Trophoblast cell (in vitro differentiated cells and primary cell): ENCODE data around the gene C17orf113.
"Not testable (repeated sequence)": the region's sequence is repeated elsewhere in the genome, so short reads cannot be mapped to it uniquely, and the experiment has no call there.

Experiments
- DNase-seq, 2 donors: peaks; one replicate each; pipeline ENCODE4 v3.0.0-alpha.2; 2016
- H2AFZ ChIP-seq: 2 replicates; pipeline ENCODE4 v1.6.1; 2013; ENCODE audit warnings: low read length, moderate library complexity, mild to moderate bottlenecking; ENCODE audit not compliant: insufficient read depth, poor library complexity
- H2AK5ac ChIP-seq: 2 replicates; pipeline ENCODE4 v1.6.1; 2013; ENCODE audit warnings: mild to moderate bottlenecking, low read length
- H2BK120ac ChIP-seq: 2 replicates; pipeline ENCODE4 v1.6.1; 2013; ENCODE audit warnings: low read length, mild to moderate bottlenecking, moderate library complexity; ENCODE audit not compliant: insufficient read depth, poor library complexity
- H2BK12ac ChIP-seq: 2 replicates; pipeline ENCODE4 v1.6.1; 2013; ENCODE audit warnings: mild to moderate bottlenecking, low read length, moderate library complexity
- H2BK5ac ChIP-seq: 2 replicates; pipeline ENCODE4 v1.6.1; 2013; ENCODE audit warnings: low read length, low read depth, moderate library complexity, mild to moderate bottlenecking; ENCODE audit not compliant: poor library complexity
- H3K14ac ChIP-seq: 2 replicates; pipeline ENCODE4 v1.6.1; 2013; ENCODE audit warnings: mild to moderate bottlenecking, low read length
- H3K18ac ChIP-seq: 2 replicates; pipeline ENCODE4 v1.6.1; 2013; ENCODE audit warnings: mild to moderate bottlenecking, low read length
- H3K23ac ChIP-seq: 2 replicates; pipeline ENCODE4 v1.6.1; 2013; ENCODE audit warnings: low read length
- H3K27ac ChIP-seq: 2 replicates; pipeline ENCODE4 v1.5.1; 2013; ENCODE audit warnings: low read depth, mild to moderate bottlenecking, inconsistent platforms, low read length, moderate library complexity
- H3K27me3 ChIP-seq: 2 replicates; pipeline ENCODE4 v1.6.1; 2013; ENCODE audit warnings: inconsistent platforms, mild to moderate bottlenecking, low read length, moderate library complexity; ENCODE audit not compliant: insufficient read depth
- H3K36me3 ChIP-seq, 2 experiments: 1 replicate in 1 of 2; 2 replicates in 1 of 2; pipeline ENCODE4 v1.6.1; 2013; ENCODE audit warnings: low read length in 2 of 2, mild to moderate bottlenecking in 2 of 2, moderate library complexity in 1 of 2; ENCODE audit not compliant: insufficient read depth in 2 of 2, control insufficient read depth in 1 of 2
- H3K4ac ChIP-seq: 2 replicates; pipeline ENCODE4 v1.6.1; 2013; ENCODE audit warnings: low read depth, mild to moderate bottlenecking, low read length, moderate library complexity
- H3K4me1 ChIP-seq, 2 experiments: 1 replicate in 1 of 2; 2 replicates in 1 of 2; pipeline ENCODE4 v1.6.1; 2013; ENCODE audit warnings: low read length in 2 of 2, mild to moderate bottlenecking in 2 of 2, moderate library complexity in 1 of 2; ENCODE audit not compliant: insufficient read depth in 2 of 2, control insufficient read depth in 1 of 2
- H3K4me2 ChIP-seq: 2 replicates; pipeline ENCODE4 v1.6.1; 2013; ENCODE audit warnings: inconsistent platforms, mild to moderate bottlenecking, low read length, moderate library complexity
- H3K4me3 ChIP-seq: 2 replicates; pipeline ENCODE4 v1.5.1; 2013; ENCODE audit warnings: mild to moderate bottlenecking, low read depth, low read length, inconsistent platforms
- H3K79me1 ChIP-seq: one replicate; pipeline ENCODE4 v1.6.1; 2013; ENCODE audit warnings: low read length
- H3K79me2 ChIP-seq: 2 replicates; pipeline ENCODE4 v1.6.1; 2013; ENCODE audit warnings: low read length, mild to moderate bottlenecking; ENCODE audit not compliant: control insufficient read depth, insufficient read depth, poor library complexity
- H3K9ac ChIP-seq: 2 replicates; pipeline ENCODE4 v1.6.1; 2013; ENCODE audit warnings: mild to moderate bottlenecking, low read length
- H3K9me3 ChIP-seq: 2 replicates; pipeline ENCODE4 v1.6.1; 2013; ENCODE audit warnings: low read depth, mild to moderate bottlenecking, control low read depth, inconsistent platforms, low read length; ENCODE audit not compliant: insufficient read depth
- H4K12ac ChIP-seq: 2 replicates; pipeline ENCODE4 v1.6.1; 2013; ENCODE audit warnings: low read depth, mild to moderate bottlenecking, low read length, moderate library complexity
- H4K8ac ChIP-seq: 2 replicates; pipeline ENCODE4 v1.6.1; 2013; ENCODE audit warnings: low read depth, mild to moderate bottlenecking, low read length, moderate library complexity
- H4K91ac ChIP-seq: one replicate; pipeline ENCODE4 v1.6.1; 2013; ENCODE audit warnings: low read depth, mild to moderate bottlenecking, low read length, moderate library complexity
- WGBS: extraction: QIAGEN DNeasy Blood & Tissue Kit; methylation state at CpG from one replicate; pipeline ENCODE4 v1.1.7; 2013; ENCODE audit warnings: missing lambda C conversion rate; ENCODE audit not compliant: insufficient read length, insufficient coverage; ENCODE audit errors: extremely low coverage; 5-methylcytosine and 5-hydroxymethylcytosine counted together

The C17orf113 gene

GRCh38 chr17:42016941-42017865 is 33.2 kb downstream of the C17orf113 start, which contains the start of gene DNAJC7:
DNAJC7 (minus strand) TSS chr17:42017439; CDS start chr17:42017416, 23 bp downstream.
- Histone ChIP-seq H3K27me3 (no peaks in the 10 kb centered on the region), H3K18ac (peak within 1 kb of the TSS; percentile 87), H4K8ac (peak within 1 kb of the TSS; percentile 96), H2BK120ac (peak within 1 kb of the TSS; percentile 82), H3K9ac (peak within 1 kb of the TSS; percentile 81), H2AK5ac (peak within 1 kb of the TSS; percentile 71), H2BK5ac (peak within 1 kb of the TSS; percentile 43), H2BK12ac (no peak within 1 kb of the TSS), H3K23ac (no peak within 1 kb of the TSS), H3K14ac (peak within 1 kb of the TSS; percentile 89), H3K4ac (peak within 1 kb of the TSS; percentile 85), H3K79me1 (peaks cover 18% of the 10 kb centered on the region), H2AFZ (peak within 1 kb of the TSS; percentile 81), H4K12ac (peak within 1 kb of the TSS; percentile 97), H3K4me3 (peak within 1 kb of the TSS; percentile 92), H3K27ac (peak within 1 kb of the TSS; percentile 72), H3K36me3 (peaks cover 2 to 7% of the 10 kb centered on the region in 2 experiments), H3K9me3 (no peaks in the 10 kb centered on the region), H3K79me2 (peaks cover 17% of the 10 kb centered on the region), H4K91ac (peak within 1 kb of the TSS; percentile 91), H3K4me2 (peak within 1 kb of the TSS; percentile 82), H3K4me1 (peaks cover 2 to 15% of the 10 kb centered on the region in 2 experiments)
- no CpG with 5 or more reads among the region's 70 CpGs for WGBS
- peak; percentile 86 to 87 for DNase-seq

GRCh38 chr17:42016411-42016831 is 34.0 kb downstream of the C17orf113 start:
- Histone ChIP-seq H3K79me1 (peaks cover 18% of the 10 kb centered on the region), H2AFZ (no peak overlapping the region), H2BK5ac (peak overlapping the region; percentile 10), H3K4me1 (peaks cover 2 to 15% of the 10 kb centered on the region in 2 experiments), H3K23ac (no peak overlapping the region), H3K4ac (peak overlapping the region; percentile 85), H3K4me3 (peak overlapping the region; percentile 92), H3K4me2 (peak overlapping the region; percentile 76), H2AK5ac (peak overlapping the region; percentile 44), H4K12ac (peak overlapping the region; percentile 45), H2BK120ac (peak overlapping the region; percentile 82), H4K91ac (peak overlapping the region; percentile 91), H3K18ac (no peak overlapping the region), H2BK12ac (no peak overlapping the region), H3K36me3 (peaks cover 1% of the 10 kb centered on the region in 2 experiments), H3K27ac (peak overlapping the region; percentile 72), H3K14ac (peak overlapping the region; percentile 53), H3K9ac (peak overlapping the region; percentile 30), H3K9me3 (no peaks in the 10 kb centered on the region), H3K27me3 (no peaks in the 10 kb centered on the region), H3K79me2 (peaks cover 17% of the 10 kb centered on the region), H4K8ac (peak overlapping the region; percentile 96)
- no peak for DNase-seq
- no CpG with 5 or more reads among the region's 12 CpGs for WGBS

- H2BK120ac ChIP-seq, H3K9me3 ChIP-seq, H2BK5ac ChIP-seq, H2BK12ac ChIP-seq, H2AK5ac ChIP-seq, H3K18ac ChIP-seq, H3K4me3 ChIP-seq, DNase-seq, H2AFZ ChIP-seq, H3K27ac ChIP-seq, H4K12ac ChIP-seq, H4K91ac ChIP-seq, H3K4me2 ChIP-seq, H4K8ac ChIP-seq, H3K9ac ChIP-seq, H3K14ac ChIP-seq, H3K23ac ChIP-seq, H3K27me3 ChIP-seq, H3K36me3 ChIP-seq: not testable (repeated sequence)
- peaks cover 22% of the 10 kb centered on the region for H3K79me2 ChIP-seq
- H3K4ac ChIP-seq: peak overlapping the region; percentile 85
- peaks cover 15% of the 10 kb centered on the region for H3K79me1 ChIP-seq
- WGBS: no CpG with 5 or more reads among the region's 12 CpGs
- H3K4me1 ChIP-seq: peaks cover 2 to 11% of the 10 kb centered on the region in 2 experiments
Measured at GRCh38 chr17:42013740-42014139, 36.7 kb downstream of the C17orf113 start.

- not testable (repeated sequence) for H3K14ac ChIP-seq, H3K18ac ChIP-seq, H3K9me3 ChIP-seq, H3K4me1 ChIP-seq, H3K23ac ChIP-seq, DNase-seq, H3K79me1 ChIP-seq, H2BK5ac ChIP-seq, H3K27ac ChIP-seq, H3K4ac ChIP-seq, H2AK5ac ChIP-seq, H4K12ac ChIP-seq, H2AFZ ChIP-seq, H2BK120ac ChIP-seq, H2BK12ac ChIP-seq, H4K8ac ChIP-seq, H3K9ac ChIP-seq, H4K91ac ChIP-seq, H3K4me2 ChIP-seq, H3K27me3 ChIP-seq, H3K36me3 ChIP-seq, H3K4me3 ChIP-seq
- WGBS: no CpG with 5 or more reads among the region's 4 CpGs
- peaks cover 18% of the 10 kb centered on the region for H3K79me2 ChIP-seq
Measured at GRCh38 chr17:42012363-42012762, 38.0 kb downstream of the C17orf113 start.
